ENCODE results near the gene KAZN. TPM values are rescaled to one million over a fixed set of nuclear protein-coding genes. Genes with fewer than 3 reads are reported as not detected.

Gene KAZN
- total RNA-seq, 1 donor from 2014 or later, result 7.9 TPM

GRCh38 chr1:14878951-14879350, 280.5 kb downstream of the KAZN start:
- H3K9me3 Mint-ChIP-seq (ENCODE audit: unreplicated experiment), result no peaks in the 10 kb centered on the region
- H3K36me3 Mint-ChIP-seq (ENCODE audit: unreplicated experiment), result no peaks in the 10 kb centered on the region
- H3K27me3 Mint-ChIP-seq (ENCODE audit: unreplicated experiment), result no peaks in the 10 kb centered on the region
- H3K4me1 Mint-ChIP-seq (ENCODE audit: low read depth, unreplicated experiment), result peaks cover 3% of the 10 kb centered on the region
- TF ChIP-seq CTCF (IDR thresholded peaks at IDR 0.05; ENCODE audit: partially characterized antibody, unreplicated experiment), result no peak
- H3K4me3 Mint-ChIP-seq (ENCODE audit: unreplicated experiment), result no peak overlapping the region
- no peak overlapping the region for H3K27ac Mint-ChIP-seq (ENCODE audit: unreplicated experiment)
- DNase-seq, result no peak

- peaks cover 3% of the 10 kb centered on the region for H3K4me1 Mint-ChIP-seq (ENCODE audit: low read depth, unreplicated experiment)
Observed at GRCh38 chr1:14880456-14881316, 282.2 kb downstream of the KAZN start.

GRCh38 chr1:14881775-14882672, 283.5 kb downstream of the KAZN start:
- H3K27ac Mint-ChIP-seq (ENCODE audit: unreplicated experiment), result no peak overlapping the region
- H3K9me3 Mint-ChIP-seq (ENCODE audit: unreplicated experiment), result peaks cover 3% of the 10 kb centered on the region
- peaks cover 5% of the 10 kb centered on the region for H3K4me1 Mint-ChIP-seq (ENCODE audit: low read depth, unreplicated experiment)
- DNase-seq, result no peak
- H3K4me3 Mint-ChIP-seq (ENCODE audit: unreplicated experiment), result no peak overlapping the region
- TF ChIP-seq CTCF (IDR thresholded peaks at IDR 0.05; ENCODE audit: partially characterized antibody, unreplicated experiment), result no peak
- no peaks in the 10 kb centered on the region for H3K27me3 Mint-ChIP-seq (ENCODE audit: unreplicated experiment)
- no peaks in the 10 kb centered on the region for H3K36me3 Mint-ChIP-seq (ENCODE audit: unreplicated experiment)

More at GRCh38 chr1:14880456-14881316, 282.2 kb downstream of the KAZN start:
- Mint-ChIP-seq H3K27ac (ENCODE audit: unreplicated experiment) (no peak overlapping the region), H3K9me3 (ENCODE audit: unreplicated experiment) (peaks cover 1% of the 10 kb centered on the region), H3K36me3 (ENCODE audit: unreplicated experiment) (no peaks in the 10 kb centered on the region), H3K27me3 (ENCODE audit: unreplicated experiment) (no peaks in the 10 kb centered on the region), H3K4me3 (ENCODE audit: unreplicated experiment) (no peak overlapping the region)
- no peak for TF ChIP-seq CTCF (IDR thresholded peaks at IDR 0.05; ENCODE audit: partially characterized antibody, unreplicated experiment)
- DNase-seq, result no peak

GRCh38 chr1:14884614-14885175, 286.2 kb downstream of the KAZN start:
- Mint-ChIP-seq H3K27ac (ENCODE audit: unreplicated experiment) (no peak overlapping the region), H3K36me3 (ENCODE audit: unreplicated experiment) (no peaks in the 10 kb centered on the region), H3K27me3 (ENCODE audit: unreplicated experiment) (no peaks in the 10 kb centered on the region), H3K9me3 (ENCODE audit: unreplicated experiment) (peaks cover 3% of the 10 kb centered on the region), H3K4me3 (ENCODE audit: unreplicated experiment) (no peak overlapping the region), H3K4me1 (ENCODE audit: low read depth, unreplicated experiment) (peaks cover 16% of the 10 kb centered on the region)
- no peak for DNase-seq
- no peak for TF ChIP-seq CTCF (IDR thresholded peaks at IDR 0.05; ENCODE audit: partially characterized antibody, unreplicated experiment)
